HG02571 (cell line): ENCODE data around the gene RAD51.

Source experiments
- ATAC-seq: cut with Tn5 transposase; IDR thresholded peaks from one replicate; pipeline ENCODE4 v1.9.1; 2021; ENCODE audit warnings: mild to moderate bottlenecking, moderate library complexity; ENCODE audit not compliant: unreplicated experiment

The RAD51 gene

DNA sequence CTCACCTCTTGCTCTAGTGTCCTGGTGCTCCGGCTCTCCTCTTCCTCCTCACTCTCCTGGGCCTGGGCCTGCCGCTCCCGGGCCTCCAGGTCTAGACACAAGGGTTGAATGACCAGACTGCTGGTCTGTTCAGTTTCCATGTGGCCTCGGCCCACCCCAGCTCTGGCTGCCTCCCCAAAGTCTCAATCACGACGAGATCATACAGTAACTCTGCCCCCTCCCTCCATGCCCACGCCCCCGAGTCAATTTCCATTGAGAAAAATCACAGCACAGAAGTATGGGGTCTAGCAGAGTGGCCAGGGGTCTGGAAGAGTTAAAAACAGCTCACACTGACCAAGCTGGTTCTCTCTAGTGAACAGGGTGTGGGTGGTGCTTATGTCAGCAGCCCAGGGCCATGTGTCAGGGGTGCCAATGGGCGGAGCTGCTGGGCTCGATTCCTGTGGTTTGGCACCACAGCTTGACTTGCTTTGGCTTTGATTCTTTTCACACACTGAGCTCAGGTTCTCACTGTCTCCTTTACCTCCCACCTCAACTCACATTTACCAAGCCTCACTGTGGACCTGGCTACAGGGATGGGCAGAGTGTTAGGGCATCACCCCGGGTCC, 81.7 kb downstream of the RAD51 start:
- ATAC-seq, result no peak
